Measurements from ENCODE around the gene PRR32. TPM values are rescaled to one million over a fixed set of nuclear protein-coding genes. Genes with fewer than 3 reads are reported as not detected.
"Not testable (repeated sequence)": the region's sequence is repeated elsewhere in the genome, so short reads cannot be mapped to it uniquely, and the experiment has no call there.

The PRR32 gene, protein sequence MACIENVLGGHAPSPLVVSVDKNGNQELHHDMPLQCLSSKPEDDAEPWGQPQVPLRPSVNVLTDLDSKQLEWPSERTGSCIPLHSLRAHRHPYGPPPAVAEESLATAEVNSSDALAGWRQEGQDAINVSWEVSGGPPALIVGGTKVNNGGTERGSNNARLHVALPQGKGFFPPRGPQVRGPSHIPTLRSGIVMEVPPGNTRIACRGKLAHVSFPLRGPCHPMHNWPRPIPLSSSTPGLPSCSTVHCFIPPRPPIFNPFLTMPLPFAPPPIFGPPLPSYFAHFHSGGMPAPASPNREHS
- total RNA-seq = not detected

DNA sequence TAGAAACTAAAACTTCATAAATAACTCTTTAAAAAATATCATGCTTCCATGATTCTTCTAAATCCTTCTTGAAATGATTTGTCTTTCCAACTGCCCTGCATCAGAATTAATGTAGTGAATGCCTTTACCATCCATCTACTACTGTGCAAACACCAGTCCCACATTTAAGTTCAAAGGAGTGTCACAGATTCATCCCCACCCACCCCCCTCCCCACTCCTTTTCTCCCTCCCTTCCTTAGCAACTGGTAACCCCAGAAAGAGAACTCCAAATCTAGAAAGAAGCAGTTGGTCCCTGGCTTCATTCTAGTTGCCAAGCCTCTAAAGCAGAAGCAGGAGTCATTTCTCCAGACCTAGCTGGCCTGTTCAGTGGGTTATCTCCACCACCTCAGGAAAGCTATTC lies at the start of gene PRR32:
Gene PRR32, plus strand, starts transcription at position 301 of the 400 bp plus-strand sequence. CDS start 115 bp downstream, outside the sequence.
- Histone ChIP-seq H3K9me3 (no peaks in the 10 kb centered on the region), H3K4me3 (no peak within 1 kb of the TSS), H3K27ac (replicated peaks in 1 of 4) (no peak within 1 kb of the TSS), H3K36me3 (no peaks in the 10 kb centered on the region), H3K4me1 (no peaks in the 10 kb centered on the region), H3K27me3 (no peaks in the 10 kb centered on the region)
- TF ChIP-seq EP300 (IDR thresholded peaks at IDR 0.05) = no peak
- TF ChIP-seq, protein P1, sequence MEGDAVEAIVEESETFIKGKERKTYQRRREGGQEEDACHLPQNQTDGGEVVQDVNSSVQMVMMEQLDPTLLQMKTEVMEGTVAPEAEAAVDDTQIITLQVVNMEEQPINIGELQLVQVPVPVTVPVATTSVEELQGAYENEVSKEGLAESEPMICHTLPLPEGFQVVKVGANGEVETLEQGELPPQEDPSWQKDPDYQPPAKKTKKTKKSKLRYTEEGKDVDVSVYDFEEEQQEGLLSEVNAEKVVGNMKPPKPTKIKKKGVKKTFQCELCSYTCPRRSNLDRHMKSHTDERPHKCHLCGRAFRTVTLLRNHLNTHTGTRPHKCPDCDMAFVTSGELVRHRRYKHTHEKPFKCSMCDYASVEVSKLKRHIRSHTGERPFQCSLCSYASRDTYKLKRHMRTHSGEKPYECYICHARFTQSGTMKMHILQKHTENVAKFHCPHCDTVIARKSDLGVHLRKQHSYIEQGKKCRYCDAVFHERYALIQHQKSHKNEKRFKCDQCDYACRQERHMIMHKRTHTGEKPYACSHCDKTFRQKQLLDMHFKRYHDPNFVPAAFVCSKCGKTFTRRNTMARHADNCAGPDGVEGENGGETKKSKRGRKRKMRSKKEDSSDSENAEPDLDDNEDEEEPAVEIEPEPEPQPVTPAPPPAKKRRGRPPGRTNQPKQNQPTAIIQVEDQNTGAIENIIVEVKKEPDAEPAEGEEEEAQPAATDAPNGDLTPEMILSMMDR (IDR thresholded peaks at IDR 0.05) = no peak
- TF ChIP-seq POLR2A (IDR thresholded peaks at IDR 0.05; ENCODE audit: low read depth) = no peak
- TF ChIP-seq POLR2AphosphoS5 (IDR thresholded peaks at IDR 0.05) = no peak
- DNase-seq (ENCODE audit: extremely low spot score) = no peak
- intact Hi-C loops (cut with DNase I) = no loop called here

DNA sequence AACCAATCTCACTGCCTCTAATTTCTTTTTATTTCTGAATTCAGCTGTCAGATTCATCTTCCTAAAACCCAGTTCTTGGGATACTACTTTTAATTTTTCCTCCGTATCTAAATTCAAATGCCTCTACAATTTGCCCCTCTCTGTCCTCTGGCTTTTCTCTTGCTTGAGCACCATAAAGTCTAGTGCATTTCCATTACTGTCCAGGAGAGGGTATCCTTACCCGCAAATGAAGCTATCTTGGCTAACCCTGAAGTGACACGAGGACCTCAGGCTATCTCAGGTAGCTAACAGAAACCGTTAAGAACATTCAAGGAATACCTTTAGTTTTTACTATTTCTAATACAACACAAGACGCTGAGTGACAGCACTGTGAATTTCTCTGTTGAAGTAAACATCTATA lies 49.4 kb upstream of the PRR32 start:
- H3K4me1 ChIP-seq = no peaks in the 10 kb centered on the region
- H3K27ac ChIP-seq (replicated peaks in 1 of 4) = no peak overlapping the region
- no peak overlapping the region for H3K4me3 ChIP-seq
- TF ChIP-seq, protein P1 (IDR thresholded peaks at IDR 0.05) = peak in 2 of 3 experiments; percentile 6 to 40
- no peak for TF ChIP-seq POLR2AphosphoS5 (IDR thresholded peaks at IDR 0.05)
- WGBS = 9% methylated on average over 5 of the region's 5 CpGs
- peaks cover 0 to 4% (median 0%) of the 10 kb centered on the region in 4 donors for H3K9me3 ChIP-seq
- no peaks in the 10 kb centered on the region for H3K36me3 ChIP-seq
- intact Hi-C loops (cut with DNase I) = no loop called here
- no peaks in the 10 kb centered on the region for H3K27me3 ChIP-seq
- no peak for DNase-seq (ENCODE audit: extremely low spot score)

DNA sequence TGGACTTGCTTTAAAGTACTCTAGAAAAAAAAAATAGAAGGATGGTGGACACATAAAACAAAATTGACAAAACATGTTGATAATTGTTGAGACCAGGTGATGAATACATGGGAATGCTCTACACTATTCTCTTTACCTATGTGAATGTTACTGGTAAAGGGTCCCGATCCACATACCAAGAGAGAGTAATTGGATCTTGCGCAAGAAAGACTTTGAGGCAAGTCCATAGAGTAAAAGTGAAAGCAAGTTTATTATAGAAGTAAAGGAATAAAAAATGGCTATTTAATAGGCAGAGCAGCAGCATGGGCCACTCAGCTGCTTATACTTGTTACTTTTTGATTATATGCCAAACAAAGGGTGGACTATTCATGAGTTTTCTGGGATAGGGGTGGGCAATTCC lies 34.0 kb upstream of the PRR32 start:
- no peaks in the 10 kb centered on the region for H3K27me3 ChIP-seq
- no peaks in the 10 kb centered on the region for H3K4me1 ChIP-seq
- WGBS = 95% methylated on average over 2 of the region's 2 CpGs
- DNase-seq (ENCODE audit: extremely low spot score) = no peak
- no peaks in the 10 kb centered on the region for H3K9me3 ChIP-seq
- no peaks in the 10 kb centered on the region for H3K36me3 ChIP-seq
- no peak overlapping the region for H3K27ac ChIP-seq (replicated peaks in 1 of 4)
- no peak for TF ChIP-seq POLR2AphosphoS5 (IDR thresholded peaks at IDR 0.05)
- no peak for TF ChIP-seq POLR2A (IDR thresholded peaks at IDR 0.05; ENCODE audit: low read depth)
- no peak for TF ChIP-seq EP300 (IDR thresholded peaks at IDR 0.05)
- TF ChIP-seq, protein P1 (IDR thresholded peaks at IDR 0.05) = no peak
- intact Hi-C loops (cut with DNase I) = no loop called here
- H3K4me3 ChIP-seq = no peak overlapping the region

DNA sequence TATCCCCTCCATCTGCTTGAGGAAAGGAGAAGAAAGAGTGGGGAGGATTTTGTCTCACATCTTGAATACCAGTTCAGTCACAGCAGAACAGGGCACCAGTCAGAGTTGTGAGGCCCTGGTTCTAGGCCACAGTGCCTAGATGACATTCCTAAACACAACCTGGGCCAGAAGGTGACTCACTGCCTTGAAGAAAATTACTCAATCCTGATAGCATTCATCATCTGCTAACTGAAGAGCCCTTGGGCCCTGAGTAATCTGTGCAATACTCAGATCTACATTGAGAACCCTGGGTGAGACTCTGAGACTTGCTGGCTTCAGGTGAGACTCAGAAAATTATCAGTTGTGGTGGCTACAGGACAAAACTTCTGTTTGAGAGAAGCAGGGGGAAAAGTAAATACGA lies 20.5 kb upstream of the PRR32 start:
- WGBS = 75% methylated on average over 1 of the region's 1 CpG

DNA sequence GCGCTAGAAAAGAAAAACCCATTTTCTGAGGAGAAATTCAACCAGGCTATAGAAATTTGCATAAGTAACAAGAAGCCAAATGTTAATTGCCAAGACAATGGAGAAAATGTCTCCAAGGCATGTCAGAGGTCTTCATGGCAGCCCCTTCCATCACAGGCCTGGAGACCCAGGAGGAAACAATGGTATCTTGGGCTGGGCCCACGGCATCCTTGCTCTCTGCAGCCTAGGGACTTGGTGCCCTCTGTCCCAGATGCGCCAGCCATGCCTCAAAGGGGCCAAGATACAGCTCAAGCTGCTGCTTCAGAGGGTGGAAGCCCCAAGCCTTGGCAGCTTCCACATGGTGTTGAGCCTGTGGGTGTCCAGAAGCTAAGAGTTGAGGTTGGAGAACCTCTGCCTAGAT lies 12.7 kb upstream of the PRR32 start:
- H3K27me3 ChIP-seq; H3K27ac ChIP-seq (replicated peaks in 1 of 4); DNase-seq (ENCODE audit: extremely low spot score); H3K36me3 ChIP-seq; H3K4me3 ChIP-seq; H3K9me3 ChIP-seq; intact Hi-C loops (cut with DNase I); H3K4me1 ChIP-seq: not testable (repeated sequence)
- 59% methylated on average over 3 of the region's 3 CpGs for WGBS

More for the DNA sequence above, 20.5 kb upstream of the PRR32 start:
- Histone ChIP-seq H3K27me3 (no peaks in the 10 kb centered on the region), H3K9me3 (no peaks in the 10 kb centered on the region), H3K27ac (replicated peaks in 1 of 4) (no peak overlapping the region), H3K36me3 (no peaks in the 10 kb centered on the region), H3K4me3 (no peak overlapping the region), H3K4me1 (no peaks in the 10 kb centered on the region)
- no peak for TF ChIP-seq EP300 (IDR thresholded peaks at IDR 0.05)
- no peak for TF ChIP-seq POLR2A (IDR thresholded peaks at IDR 0.05; ENCODE audit: low read depth)
- intact Hi-C loops (cut with DNase I) = no loop called here
- DNase-seq (ENCODE audit: extremely low spot score) = no peak

DNA sequence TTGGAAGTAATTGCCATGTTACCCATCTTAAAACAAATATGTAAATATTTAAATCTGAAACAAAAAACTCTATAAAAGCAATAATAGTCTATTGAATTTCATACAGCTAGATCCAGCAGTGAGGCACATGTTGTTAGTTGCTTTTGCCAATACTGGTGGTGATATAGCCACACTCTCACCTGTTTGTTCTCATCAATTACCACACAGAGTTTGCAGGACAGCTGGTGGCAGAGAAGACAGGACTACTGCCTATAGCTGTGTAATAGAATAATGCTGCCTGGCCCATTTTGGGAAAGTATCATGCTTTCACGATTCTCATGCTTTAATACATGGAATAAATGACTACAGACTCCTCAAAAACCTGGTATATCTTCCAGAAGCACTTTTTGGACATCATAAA lies 3.7 kb upstream of the PRR32 start:
- H3K4me1 ChIP-seq = no peaks in the 10 kb centered on the region
- H3K36me3 ChIP-seq = no peaks in the 10 kb centered on the region
- no peak overlapping the region for H3K27ac ChIP-seq (replicated peaks in 1 of 4)
- H3K27me3 ChIP-seq = no peaks in the 10 kb centered on the region
- no peaks in the 10 kb centered on the region for H3K9me3 ChIP-seq
- intact Hi-C loops (cut with DNase I) = no loop called here
- no peak for DNase-seq (ENCODE audit: extremely low spot score)
- H3K4me3 ChIP-seq = no peak overlapping the region
- TF ChIP-seq POLR2A (IDR thresholded peaks at IDR 0.05; ENCODE audit: low read depth) (no peak), POLR2AphosphoS5 (IDR thresholded peaks at IDR 0.05) (no peak), EP300 (IDR thresholded peaks at IDR 0.05) (no peak)
- TF ChIP-seq, protein P1 (IDR thresholded peaks at IDR 0.05) = no peak
- 47% methylated on average over 1 of the region's 1 CpG for WGBS
